SKM-1 treated with dmso at 0.1 percent for 144 hours (cell line): ENCODE data around the gene LCP2.
A peak's percentile ranks its signal among the peaks of the same experiment; 100 is the strongest.

ENCODE experiments used
- DNase-seq: peaks from one replicate; lab custom pipeline; 2025; ENCODE audit not compliant: unreplicated experiment; lab: John Stamatoyannopoulos, UW

LCP2 gene

GRCh38 chr5:170316937-170317336 lies 19.4 kb upstream of the LCP2 start:
- no peak for DNase-seq

GRCh38 chr5:170315154-170315553 lies 17.6 kb upstream of the LCP2 start:
- DNase-seq: no peak

- no peak for DNase-seq
Measured at GRCh38 chr5:170314541-170315095, 17.0 kb upstream of the LCP2 start.

- DNase-seq: no peak
Measured at GRCh38 chr5:170313816-170314215, 16.2 kb upstream of the LCP2 start.

GRCh38 chr5:170313344-170313743 lies 15.8 kb upstream of the LCP2 start:
- no peak for DNase-seq

GRCh38 chr5:170312666-170313065 lies 15.1 kb upstream of the LCP2 start:
- DNase-seq: peak; percentile 87

GRCh38 chr5:170312301-170312595 lies 14.7 kb upstream of the LCP2 start:
- no peak for DNase-seq

GRCh38 chr5:170311511-170312300 lies 14.1 kb upstream of the LCP2 start:
- DNase-seq: no peak

- DNase-seq: no peak
Measured at GRCh38 chr5:170310256-170310926, 12.8 kb upstream of the LCP2 start.

GRCh38 chr5:170308686-170309085 lies 11.1 kb upstream of the LCP2 start:
- DNase-seq: no peak

GRCh38 chr5:170307575-170308465 lies 10.2 kb upstream of the LCP2 start:
- DNase-seq: peak; percentile 75

GRCh38 chr5:170306381-170306831 lies 8.8 kb upstream of the LCP2 start:
- DNase-seq: no peak

GRCh38 chr5:170305646-170306025 lies 8.1 kb upstream of the LCP2 start:
- no peak for DNase-seq

GRCh38 chr5:170305016-170305645 lies 7.6 kb upstream of the LCP2 start:
- DNase-seq: no peak

GRCh38 chr5:170303549-170303948 lies 6.0 kb upstream of the LCP2 start:
- no peak for DNase-seq

GRCh38 chr5:170302653-170303501 lies 5.3 kb upstream of the LCP2 start:
- DNase-seq: peak; percentile 92

GRCh38 chr5:170301981-170302652 lies 4.5 kb upstream of the LCP2 start:
- no peak for DNase-seq

- no peak for DNase-seq
Measured at GRCh38 chr5:170301149-170301548, 3.6 kb upstream of the LCP2 start.

GRCh38 chr5:170300361-170301013 lies 2.9 kb upstream of the LCP2 start:
- peak; percentile 74 for DNase-seq
